ENCODE results near the gene TAF9.

DNA sequence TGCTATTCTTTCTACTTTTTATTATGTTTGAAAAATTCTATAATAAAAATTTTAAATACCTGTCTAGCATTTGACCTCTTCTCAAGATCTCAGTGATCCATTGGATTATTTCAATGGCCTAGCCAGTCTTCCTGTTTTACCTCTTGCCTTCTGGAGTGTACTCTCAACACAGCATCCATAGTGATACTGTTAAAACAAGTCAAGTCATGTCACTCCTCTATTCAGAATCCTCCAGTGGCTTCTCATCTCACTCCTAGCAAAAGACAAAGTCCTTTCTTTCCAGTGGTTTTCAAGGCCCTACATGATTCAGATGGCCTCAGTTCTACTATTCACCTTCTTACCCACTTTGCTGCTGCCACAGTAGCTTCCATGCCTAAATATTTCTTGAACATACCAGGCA, 47.4 kb upstream of the TAF9 start:
- TF ChIP-seq POLR2A (IDR thresholded peaks at IDR 0.05), result no peak
- TF ChIP-seq, protein P1, sequence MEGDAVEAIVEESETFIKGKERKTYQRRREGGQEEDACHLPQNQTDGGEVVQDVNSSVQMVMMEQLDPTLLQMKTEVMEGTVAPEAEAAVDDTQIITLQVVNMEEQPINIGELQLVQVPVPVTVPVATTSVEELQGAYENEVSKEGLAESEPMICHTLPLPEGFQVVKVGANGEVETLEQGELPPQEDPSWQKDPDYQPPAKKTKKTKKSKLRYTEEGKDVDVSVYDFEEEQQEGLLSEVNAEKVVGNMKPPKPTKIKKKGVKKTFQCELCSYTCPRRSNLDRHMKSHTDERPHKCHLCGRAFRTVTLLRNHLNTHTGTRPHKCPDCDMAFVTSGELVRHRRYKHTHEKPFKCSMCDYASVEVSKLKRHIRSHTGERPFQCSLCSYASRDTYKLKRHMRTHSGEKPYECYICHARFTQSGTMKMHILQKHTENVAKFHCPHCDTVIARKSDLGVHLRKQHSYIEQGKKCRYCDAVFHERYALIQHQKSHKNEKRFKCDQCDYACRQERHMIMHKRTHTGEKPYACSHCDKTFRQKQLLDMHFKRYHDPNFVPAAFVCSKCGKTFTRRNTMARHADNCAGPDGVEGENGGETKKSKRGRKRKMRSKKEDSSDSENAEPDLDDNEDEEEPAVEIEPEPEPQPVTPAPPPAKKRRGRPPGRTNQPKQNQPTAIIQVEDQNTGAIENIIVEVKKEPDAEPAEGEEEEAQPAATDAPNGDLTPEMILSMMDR (IDR thresholded peaks at IDR 0.05), result no peak

Data from Peyer's patch (tissue), 4 donors.